Tibial nerve (tissue), 4 donors: Measurements from ENCODE around the gene CDC14B. TPM values are rescaled to one million over a fixed set of nuclear protein-coding genes. Genes with fewer than 3 reads are reported as not detected.

Experiments used
- DNase-seq, 2 donors: peaks; one replicate each; pipeline ENCODE4 v3.0.0-alpha.2; 2019; ENCODE audit warnings: low spot score in 2 of 2
- H3K27ac ChIP-seq, 4 donors: fragments of 200-600 bp; sonication (generic) in 3 of 4; one replicate each; pipeline ENCODE4 v1.5.1; 2017 to 2019; ENCODE audit warnings: mild to moderate bottlenecking in 1 of 4
- H3K27me3 ChIP-seq, 2 donors: fragments of 200-600 bp; sonication (generic) in 1 of 2; one replicate each; pipeline versions ENCODE4 v1.5.1 to v1.6.0; 2017 to 2019
- H3K36me3 ChIP-seq, 3 donors: fragments of 200-600 bp; sonication (generic); one replicate each; pipeline ENCODE4 v1.5.1; 2018 to 2019
- H3K4me1 ChIP-seq, 4 donors: fragments of 200-600 bp; sonication (generic) in 3 of 4; one replicate each; pipeline ENCODE4 v1.5.1; 2017 to 2019
- H3K4me3 ChIP-seq, 4 donors: fragments of 200-600 bp; sonication (generic) in 3 of 4; one replicate each; pipeline ENCODE4 v1.5.1; 2017 to 2019; ENCODE audit warnings: mild to moderate bottlenecking in 1 of 4, moderate library complexity in 1 of 4
- H3K9me3 ChIP-seq, 4 donors: fragments of 200-600 bp; sonication (generic) in 3 of 4; one replicate each; pipeline ENCODE4 v1.5.1; 2017 to 2019
- EP300 ChIP-seq, 2 donors: sonication (generic); formaldehyde crosslinking; IDR thresholded peaks; one replicate each; pipeline ENCODE4 v1.6.1; 2017; ENCODE audit warnings: antibody characterized with exemption in 2 of 2, mild to moderate bottlenecking in 1 of 2
- POLR2A ChIP-seq, 2 donors: fragments of 450-650 bp; IDR thresholded peaks; one replicate each; pipeline ENCODE4 v1.6.1; 2017; ENCODE audit warnings: antibody characterized with exemption in 2 of 2, mild to moderate bottlenecking in 2 of 2, moderate library complexity in 2 of 2
- WGBS, 2 donors: methylation state at CpG; one replicate each; pipeline ENCODE4 v1.1.5; 2018; 5-methylcytosine and 5-hydroxymethylcytosine counted together
- total RNA-seq, 4 donors: library from RNA; depleted of rRNA; stranded (reverse); fragments of >200 nt; gene quantifications; one replicate each; pipeline ENCODE4 v1.1.0, GENCODE V29; 2016
- TF ChIP-seq, protein P1 (sequence below), 5 experiments: fragments of 200-600 bp in 3 of 5; fragments of 450-650 bp in 2 of 5; sonication (generic) in 3 of 5; IDR thresholded peaks; one replicate each; pipeline ENCODE4 v1.5.1; 2016 to 2019; ENCODE audit warnings: antibody characterized with exemption in 5 of 5, mild to moderate bottlenecking in 3 of 5, moderate library complexity in 2 of 5

Gene CDC14B
- total RNA-seq, 4 donors from 2014 or later, result 25.9 to 34.1 (median 27.6) TPM

DNA sequence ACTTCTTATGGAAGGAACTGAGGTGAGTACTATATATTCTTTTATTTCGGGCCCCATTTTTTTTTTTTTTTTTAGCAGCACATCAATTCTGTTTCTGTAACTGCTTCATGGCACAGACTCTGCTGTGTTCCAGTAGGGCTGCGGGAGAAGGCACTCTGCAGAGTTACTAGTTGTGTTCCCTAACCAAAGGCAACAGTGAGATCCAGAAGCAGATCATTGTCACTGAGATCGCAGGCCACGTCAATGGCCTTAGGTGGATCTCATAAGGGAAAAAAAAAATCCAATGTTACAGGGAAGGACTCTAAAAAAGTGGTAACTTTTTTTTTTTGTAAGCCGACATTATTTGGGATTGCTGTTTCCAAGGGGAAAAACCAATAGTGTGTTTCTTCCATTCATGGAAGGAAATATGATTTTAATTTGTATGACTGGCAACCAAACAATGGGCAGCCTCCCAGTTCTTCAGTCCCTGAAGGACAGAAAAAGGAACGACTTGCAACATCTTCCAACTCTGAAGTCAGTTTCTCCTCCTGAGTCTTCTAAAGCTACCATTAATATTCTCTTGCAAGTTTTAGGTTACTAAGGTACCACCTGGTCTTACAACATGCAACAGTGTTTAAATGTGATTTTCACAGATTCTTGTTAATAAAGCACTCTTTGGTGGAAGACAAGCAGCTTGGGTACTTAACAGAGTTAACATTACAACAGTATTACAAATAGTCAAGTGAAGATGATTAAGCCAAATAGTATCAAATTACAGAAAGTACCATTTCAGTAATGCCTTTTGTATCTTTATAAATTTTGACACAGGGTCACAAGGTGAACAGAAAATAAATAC lies 116.9 kb downstream of the CDC14B start:
- H3K27me3 ChIP-seq, result no peaks in the 10 kb centered on the region
- H3K36me3 ChIP-seq, result peaks cover 0 to 25% (median 0%) of the 10 kb centered on the region in 3 donors
- DNase-seq, result peak in 1 of 2 donors; percentile 77
- peak overlapping the region in 3 of 4 donors; percentile 1 to 34 (median 13) for H3K4me3 ChIP-seq
- WGBS, 2 donors, result 34 to 52% methylated on average over 6 of the region's 6 CpGs
- TF ChIP-seq EP300 (IDR thresholded peaks at IDR 0.05), result peak in 1 of 2 donors; percentile 64
- TF ChIP-seq, protein P1, sequence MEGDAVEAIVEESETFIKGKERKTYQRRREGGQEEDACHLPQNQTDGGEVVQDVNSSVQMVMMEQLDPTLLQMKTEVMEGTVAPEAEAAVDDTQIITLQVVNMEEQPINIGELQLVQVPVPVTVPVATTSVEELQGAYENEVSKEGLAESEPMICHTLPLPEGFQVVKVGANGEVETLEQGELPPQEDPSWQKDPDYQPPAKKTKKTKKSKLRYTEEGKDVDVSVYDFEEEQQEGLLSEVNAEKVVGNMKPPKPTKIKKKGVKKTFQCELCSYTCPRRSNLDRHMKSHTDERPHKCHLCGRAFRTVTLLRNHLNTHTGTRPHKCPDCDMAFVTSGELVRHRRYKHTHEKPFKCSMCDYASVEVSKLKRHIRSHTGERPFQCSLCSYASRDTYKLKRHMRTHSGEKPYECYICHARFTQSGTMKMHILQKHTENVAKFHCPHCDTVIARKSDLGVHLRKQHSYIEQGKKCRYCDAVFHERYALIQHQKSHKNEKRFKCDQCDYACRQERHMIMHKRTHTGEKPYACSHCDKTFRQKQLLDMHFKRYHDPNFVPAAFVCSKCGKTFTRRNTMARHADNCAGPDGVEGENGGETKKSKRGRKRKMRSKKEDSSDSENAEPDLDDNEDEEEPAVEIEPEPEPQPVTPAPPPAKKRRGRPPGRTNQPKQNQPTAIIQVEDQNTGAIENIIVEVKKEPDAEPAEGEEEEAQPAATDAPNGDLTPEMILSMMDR (IDR thresholded peaks at IDR 0.05), result no peak
- H3K4me1 ChIP-seq, result peaks cover 0 to 58% (median 5%) of the 10 kb centered on the region in 4 donors
- H3K9me3 ChIP-seq, result no peaks in the 10 kb centered on the region
- peak overlapping the region; percentile 38 to 85 (median 73) for H3K27ac ChIP-seq

DNA sequence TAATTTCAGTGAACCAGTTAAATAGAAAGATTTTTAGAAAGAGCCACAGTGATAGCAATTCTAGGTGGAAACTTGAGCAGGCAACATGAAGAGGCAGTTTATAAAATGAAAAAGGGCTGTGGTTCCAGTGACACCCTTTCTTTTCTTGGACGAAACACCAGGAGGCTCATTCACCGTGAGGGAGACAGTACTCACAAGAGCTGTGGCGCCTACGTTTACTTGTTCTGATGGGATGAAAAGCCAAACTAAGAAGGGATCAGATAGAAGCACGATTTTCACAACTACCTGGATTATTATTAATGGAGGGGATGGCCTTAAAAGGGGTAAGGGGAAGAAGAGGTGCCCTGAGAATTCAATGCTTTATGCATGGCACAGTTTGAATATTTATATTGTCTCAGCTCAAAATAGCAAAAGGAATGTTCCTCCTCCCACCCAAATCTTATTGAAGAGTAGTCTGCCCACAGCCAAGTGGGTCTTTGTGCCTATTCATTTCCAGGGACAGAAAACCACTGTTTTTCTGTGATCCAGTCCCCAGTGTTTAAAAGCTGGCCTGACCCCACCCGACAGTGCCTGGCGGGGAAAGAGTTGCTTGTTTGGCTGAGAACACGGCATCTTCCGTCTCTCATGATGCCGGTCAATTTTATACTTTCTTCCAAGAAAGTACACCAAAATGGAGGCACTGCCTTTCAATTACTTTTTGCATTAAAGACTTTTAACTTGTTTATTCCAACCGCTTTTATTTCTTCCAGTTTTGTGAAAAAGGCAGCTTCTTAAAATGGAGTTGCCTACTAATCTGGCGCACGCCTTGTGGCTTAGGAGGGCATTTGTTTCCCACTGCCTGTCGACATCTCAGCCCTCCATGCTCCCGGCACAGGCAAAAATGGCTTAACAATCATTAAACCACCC lies 117.8 kb downstream of the CDC14B start:
- Histone ChIP-seq H3K4me1 (peaks cover 0 to 58% (median 5%) of the 10 kb centered on the region in 4 donors), H3K27me3 (no peaks in the 10 kb centered on the region), H3K27ac (peak overlapping the region; percentile 38 to 85 (median 73)), H3K36me3 (peaks cover 0 to 28% (median 0%) of the 10 kb centered on the region in 3 donors), H3K9me3 (no peaks in the 10 kb centered on the region), H3K4me3 (peak overlapping the region in 3 of 4 donors; percentile 1 to 34 (median 13))
- WGBS, 2 donors, result 47 to 59% methylated on average over 15 of the region's 15 CpGs
- TF ChIP-seq, protein P1 (IDR thresholded peaks at IDR 0.05), result no peak
- TF ChIP-seq EP300 (IDR thresholded peaks at IDR 0.05), result peak in 1 of 2 donors; percentile 11
- no peak for DNase-seq

DNA sequence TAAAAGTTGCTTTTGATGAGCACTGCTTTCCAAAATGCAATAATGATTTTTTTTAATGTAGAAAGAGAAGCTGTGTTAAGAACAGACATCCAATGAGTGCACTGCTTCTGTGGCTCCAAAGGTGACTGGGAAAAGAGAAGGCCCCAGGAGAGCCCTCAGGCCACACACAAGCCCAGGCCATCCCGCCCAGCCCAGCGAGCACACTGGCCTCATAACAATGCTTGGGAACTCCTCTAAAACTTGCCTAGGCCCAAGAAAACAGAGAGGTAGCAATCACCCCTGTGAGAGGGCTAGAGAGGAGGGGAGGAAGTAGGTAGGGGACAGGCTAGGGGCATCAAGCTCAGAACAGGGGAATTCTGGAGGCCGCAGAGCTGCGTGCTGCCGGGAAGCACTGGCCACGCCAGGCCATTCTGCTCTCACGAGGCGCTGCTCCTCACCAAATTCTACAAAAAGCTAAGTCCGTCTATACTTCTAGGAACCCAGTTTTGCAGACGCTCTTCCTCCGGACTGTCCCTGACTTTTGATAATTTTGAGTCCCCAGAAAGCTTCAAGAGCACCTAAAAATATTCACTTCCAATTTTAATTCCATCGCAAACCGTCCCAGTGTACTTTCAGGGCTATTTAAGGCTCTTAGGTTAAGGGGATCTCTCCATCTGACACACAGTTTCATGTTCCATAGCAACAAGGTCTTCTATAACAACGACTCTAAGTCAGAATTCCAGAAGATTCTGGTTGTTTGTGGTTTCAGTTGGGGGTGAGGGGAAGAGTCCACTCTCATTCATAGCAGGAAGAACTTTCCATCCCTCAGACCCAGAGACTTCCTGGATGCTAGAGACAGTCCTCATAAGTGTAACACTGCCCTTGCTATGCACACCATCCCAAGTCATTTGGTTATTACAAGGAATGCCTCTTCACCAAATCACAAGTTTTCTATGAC lies 118.7 kb downstream of the CDC14B start:
- H3K27ac ChIP-seq, result peak overlapping the region; percentile 38 to 85 (median 73)
- 90 to 92% methylated on average over 14 of the region's 14 CpGs for WGBS, 2 donors
- TF ChIP-seq POLR2A (IDR thresholded peaks at IDR 0.05) (no peak), EP300 (IDR thresholded peaks at IDR 0.05) (no peak)

DNA sequence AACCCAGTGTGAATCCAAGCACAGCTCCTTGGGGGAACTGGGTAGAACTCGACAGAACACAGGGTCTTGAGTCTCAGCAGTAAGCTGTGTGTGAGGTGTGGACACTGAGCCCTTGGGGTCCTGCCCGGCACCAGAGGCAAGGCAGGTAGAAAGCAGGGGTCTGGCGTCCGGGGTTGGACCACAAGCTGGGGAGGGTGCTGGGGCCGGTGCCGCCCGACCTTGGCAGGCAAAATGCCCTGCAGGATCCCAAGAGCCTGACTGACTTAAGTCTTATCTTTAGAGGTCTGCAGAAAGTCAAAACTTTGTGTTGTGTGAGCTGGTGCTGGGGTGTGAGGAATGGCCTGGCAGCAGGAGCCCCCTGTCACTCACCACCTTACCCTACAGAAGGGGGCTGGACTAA lies 120.4 kb downstream of the CDC14B start:
- H3K36me3 ChIP-seq, result peaks cover 0 to 27% (median 0%) of the 10 kb centered on the region in 3 donors
- H3K4me1 ChIP-seq, result peaks cover 0 to 38% (median 5%) of the 10 kb centered on the region in 4 donors
- peak overlapping the region in 1 of 4 donors; percentile 20 for H3K27ac ChIP-seq
- TF ChIP-seq POLR2A (IDR thresholded peaks at IDR 0.05) (no peak), EP300 (IDR thresholded peaks at IDR 0.05) (no peak)
- TF ChIP-seq, protein P1 (IDR thresholded peaks at IDR 0.05), result no peak
- no peak for DNase-seq
- no peaks in the 10 kb centered on the region for H3K27me3 ChIP-seq
- 95 to 99% methylated on average over 7 of the region's 7 CpGs for WGBS, 2 donors
- H3K4me3 ChIP-seq, result no peak overlapping the region
- no peaks in the 10 kb centered on the region for H3K9me3 ChIP-seq

More for the DNA sequence above, 118.7 kb downstream of the CDC14B start:
- Histone ChIP-seq H3K36me3 (peaks cover 0 to 30% (median 0%) of the 10 kb centered on the region in 3 donors), H3K9me3 (no peaks in the 10 kb centered on the region), H3K27me3 (no peaks in the 10 kb centered on the region), H3K4me1 (peaks cover 0 to 51% (median 5%) of the 10 kb centered on the region in 4 donors), H3K4me3 (no peak overlapping the region)
- DNase-seq, result no peak
